ENCODE measurements around the gene ARHGAP31.

ARHGAP31 gene

GRCh38 chr3:119255214-119255613 is 39.0 kb upstream of the ARHGAP31 start:
- Histone ChIP-seq H3K4me1 (ENCODE audit: control insufficient read depth, insufficient read depth, low read length) (no peaks in the 10 kb centered on the region), H3K27ac (ENCODE audit: extremely low read depth, low read depth, low read length) (no peak overlapping the region), H3K4me3 (ENCODE audit: low read depth, low read length) (no peak overlapping the region), H3K36me3 (ENCODE audit: control insufficient read depth in 2 of 2, insufficient read depth in 1 of 2, low read length in 2 of 2) (no peaks in the 10 kb centered on the region), H3K9me3 (ENCODE audit: control insufficient read depth, insufficient read depth, low read depth, low read length) (no peaks in the 10 kb centered on the region)
- CTCF ChIA-PET = no interaction called here
- TF ChIP-seq ZBTB44 (tag by site-specific recombination; IDR thresholded peaks at IDR 0.05) (no peak), SETDB1 (IDR thresholded peaks at IDR 0.05; ENCODE audit: insufficient read length, low read length) (no peak), PATZ1 (tag by site-specific recombination; IDR thresholded peaks at IDR 0.05) (no peak), SALL2 (tag by site-specific recombination; IDR thresholded peaks at IDR 0.05; ENCODE audit: borderline replicate concordance) (no peak), ZNF404 (tag by site-specific recombination; IDR thresholded peaks at IDR 0.05) (no peak), ZBTB26 (tag by site-specific recombination; optimal IDR thresholded peaks at IDR 0.05) (no peak), ZNF571 (tag by site-specific recombination; IDR thresholded peaks at IDR 0.05) (no peak), ZNF239 (tag by site-specific recombination; IDR thresholded peaks at IDR 0.05) (no peak), PBX3 (CRISPR knock-in tag; IDR thresholded peaks at IDR 0.05) (no peak), ZNF280C (tag by site-specific recombination; IDR thresholded peaks at IDR 0.05) (no peak), GFI1B (tag by site-specific recombination; IDR thresholded peaks at IDR 0.05) (no peak), ZNF580 (tag by site-specific recombination; IDR thresholded peaks at IDR 0.05) (no peak), ZNF24 (tag by site-specific recombination; IDR thresholded peaks at IDR 0.05) (no peak), ZNF658 (tag by site-specific recombination; IDR thresholded peaks at IDR 0.05) (no peak), ZNF529 (tag by site-specific recombination; IDR thresholded peaks at IDR 0.05; ENCODE audit: insufficient replicate concordance) (no peak)
- POLR2A ChIA-PET = no interaction called here

GRCh38 chr3:119257111-119257510 is 37.1 kb upstream of the ARHGAP31 start:
- Histone ChIP-seq H3K4me3 (ENCODE audit: low read depth, low read length) (no peak overlapping the region), H3K9me3 (ENCODE audit: control insufficient read depth, insufficient read depth, low read depth, low read length) (no peaks in the 10 kb centered on the region), H3K27ac (ENCODE audit: extremely low read depth, low read depth, low read length) (no peak overlapping the region), H3K4me1 (ENCODE audit: control insufficient read depth, insufficient read depth, low read length) (no peaks in the 10 kb centered on the region), H3K36me3 (ENCODE audit: control insufficient read depth in 2 of 2, insufficient read depth in 1 of 2, low read length in 2 of 2) (no peaks in the 10 kb centered on the region)
- ChIA-PET CTCF (no interaction called here), POLR2A (no interaction called here)
- TF ChIP-seq OSR2 (tag by site-specific recombination; IDR thresholded peaks at IDR 0.05) (no peak), ZNF169 (tag by site-specific recombination; IDR thresholded peaks at IDR 0.05) (no peak), HIC1 (tag by site-specific recombination; IDR thresholded peaks at IDR 0.05) (no peak), KLF10 (tag by site-specific recombination; IDR thresholded peaks at IDR 0.05) (no peak), GLI2 (tag by site-specific recombination; IDR thresholded peaks at IDR 0.05; ENCODE audit: borderline replicate concordance, low read depth) (no peak), ZEB2 (tag by site-specific recombination; IDR thresholded peaks at IDR 0.05) (no peak), ZNF311 (tag by site-specific recombination; IDR thresholded peaks at IDR 0.05; ENCODE audit: borderline replicate concordance) (no peak), GLIS2 (tag by site-specific recombination; IDR thresholded peaks at IDR 0.05) (no peak), SP3 (tag by site-specific recombination; IDR thresholded peaks at IDR 0.05) (no peak)
